ENCODE measurements around the gene CHST11. TPM values are rescaled to one million over a fixed set of nuclear protein-coding genes. Genes with fewer than 3 reads are reported as not detected.

The CHST11 gene
- total and polyA plus RNA-seq, 10 of the 15 experiments (the other 5 are each of a cell fraction or from before 2014, with no cell fraction given) = 1.9 to 38.1 (median 17.2) TPM

- no peak overlapping the region for H2AFZ ChIP-seq (ENCODE audit: control insufficient read depth, low read depth, low read length)
- no peaks in the 10 kb centered on the region for H3K27me3 ChIP-seq (replicated peaks in 1 of 2; ENCODE audit: control insufficient read depth in 2 of 2, insufficient read depth in 2 of 2, low read length in 1 of 2)
- intact Hi-C loops (cut with micrococcal nuclease; ENCODE audit: unreplicated experiment) (no loop called here), in situ Hi-C loops (cut with MboI) (no loop called here)
- H3K27ac ChIP-seq (ENCODE audit: control insufficient read depth, insufficient read depth) = no peak overlapping the region
- POLR2A ChIA-PET = no interaction called here
- no peaks in the 10 kb centered on the region for H3K36me3 ChIP-seq (ENCODE audit: control insufficient read depth in 2 of 2, insufficient read depth in 2 of 2, low read length in 1 of 2)
- H3K4me2 ChIP-seq (ENCODE audit: control insufficient read depth, insufficient read depth) = no peak overlapping the region
- 100% methylated on average over 5 of the region's 5 CpGs for WGBS (ENCODE audit: insufficient coverage, insufficient replicate concordance, low lambda C conversion rate, missing lambda C conversion rate)
- H3K4me3 ChIP-seq = no peak overlapping the region
- FAIRE-seq = no peak
- ATAC-seq = no peak
- no peaks in the 10 kb centered on the region for H4K20me1 ChIP-seq (ENCODE audit: control insufficient read depth, insufficient read depth)
- no peak for DNase-seq (ENCODE audit: low read depth, low spot score)
- H3K9ac ChIP-seq (ENCODE audit: control insufficient read depth, insufficient read depth, low read length) = no peak overlapping the region
- TF ChIP-seq BCLAF1 (IDR thresholded peaks at IDR 0.05) (no peak), FOS (IDR thresholded peaks at IDR 0.05; ENCODE audit: borderline replicate concordance, extremely low read depth, insufficient read length) (no peak)
- RAD21 ChIA-PET (ENCODE audit: unreplicated experiment) = interaction anchor here (1.0 kb wide), 1 partner anchor 375 kb away, joined by 3 read pairs; no protein-coding TSS in a partner anchor
- CTCF ChIA-PET = no interaction called here
- peaks cover 38% of the 10 kb centered on the region for H3K4me1 ChIP-seq (ENCODE audit: control insufficient read depth, insufficient read depth, low read length)
- no TSS peak for BruUV-seq (replicated peaks)
- peaks cover 28% of the 10 kb centered on the region for H3K79me2 ChIP-seq (ENCODE audit: control insufficient read depth, insufficient read depth, low read length)
- H3K9me3 ChIP-seq (replicated peaks; ENCODE audit: control insufficient read depth, insufficient read depth, low read length) = no peaks in the 10 kb centered on the region; the same call in 2 of the 3 replicates
- SMC1A ChIA-PET (ENCODE audit: uncharacterized antibody, unreplicated experiment) = interaction anchor here (1.4 kb wide), 1 partner anchor 8 kb away, joined by 5 read pairs; no protein-coding TSS in a partner anchor
Observed at GRCh38 chr12:104677441-104678089, 220.8 kb downstream of the CHST11 start.
